Measurements from ENCODE around the gene MTMR3. TPM values are rescaled to one million over a fixed set of nuclear protein-coding genes. Genes with fewer than 3 reads are reported as not detected.

Gene MTMR3
- total and polyA plus RNA-seq, 2 of the 8 experiments (the other 6 are each of a cell fraction or from before 2014, with no cell fraction given): 16.9 to 18.5 TPM

DNA sequence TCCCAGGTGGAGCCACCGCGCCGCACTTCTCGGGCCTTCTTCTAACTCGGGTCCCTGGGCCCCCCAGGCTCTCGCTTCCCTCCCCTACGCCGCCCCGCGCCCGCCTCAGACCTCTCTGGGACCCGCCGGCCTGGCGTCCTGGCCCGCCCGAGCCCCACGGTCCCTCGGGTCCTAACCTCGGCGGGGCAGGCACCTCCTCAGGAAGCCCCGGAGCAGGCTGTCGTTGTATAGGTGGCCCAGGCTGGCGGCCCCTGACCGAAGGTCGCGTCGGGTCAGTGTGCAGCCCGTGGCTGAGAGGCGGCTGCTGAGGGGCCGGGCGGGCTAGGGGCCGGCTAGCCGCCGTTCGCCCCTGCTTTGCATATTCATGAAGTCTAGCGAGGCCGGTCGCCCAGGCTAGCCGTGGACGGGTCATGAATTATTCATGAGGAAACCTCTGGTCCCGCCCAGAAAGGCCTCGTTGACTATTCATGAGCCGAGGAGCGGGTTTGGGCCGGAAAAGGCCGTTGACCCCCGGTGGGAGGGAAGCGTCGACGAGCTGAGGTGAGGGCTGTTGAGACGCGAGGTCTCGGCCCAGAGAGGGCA lies 197.1 kb downstream of the MTMR3 start, which contains the start of gene HORMAD2:
HORMAD2 (plus strand) TSS at position 513 of the 582 bp plus-strand sequence. CDS start 13,489 bp downstream, outside the sequence.
- no peak within 1 kb of the TSS for H2BK15ac ChIP-seq (ENCODE audit: low read length)
- no peaks in the 10 kb centered on the region for H3K79me2 ChIP-seq (ENCODE audit: control insufficient read depth in 1 of 2, insufficient read depth in 2 of 2, low read length in 2 of 2)
- ChIA-PET CTCF (ENCODE audit: partially characterized antibody) (interaction anchor here (0.8 to 2.0 kb wide), 5 partner anchors 9 to 390 kb away, joined by 3 to 6 read pairs (median 3); no protein-coding TSS in a partner anchor), POLR2A (ENCODE audit: partially characterized antibody) (no interaction called here)
- H3K9me3 ChIP-seq (ENCODE audit: insufficient read depth in 2 of 2, low read depth in 1 of 2, low read length in 1 of 2): no peaks in the 10 kb centered on the region; a peak in 1 of 4 replicates
- peaks cover 0 to 5% (median 2%) of the 10 kb centered on the region in 4 experiments; a peak in 2 of 7 replicates for H3K27me3 ChIP-seq (replicated peaks in 1 of 4; ENCODE audit: control insufficient read depth in 3 of 4, extremely low read depth in 1 of 4, insufficient read depth in 3 of 4, low read length in 3 of 4)
- no peak within 1 kb of the TSS for H4K5ac ChIP-seq (ENCODE audit: insufficient read length, low read depth, low read length)
- peak within 1 kb of the TSS; percentile 67 for H2AFZ ChIP-seq (ENCODE audit: low read length)
- H2BK12ac ChIP-seq (ENCODE audit: low read depth, low read length): no peak within 1 kb of the TSS
- FAIRE-seq (no peak), DNase-seq (ENCODE audit: low read depth in 1 of 2, low spot score in 2 of 2) (peak; percentile 87 to 92)
- H4K91ac ChIP-seq (replicated peaks; ENCODE audit: insufficient read length, low read length): no peak within 1 kb of the TSS
- peak within 1 kb of the TSS in 2 of 4 experiments; percentile 28 to 60; a peak in 4 of 8 replicates for H3K4me3 ChIP-seq (ENCODE audit: extremely low read depth in 1 of 4, insufficient read depth in 2 of 4, low read depth in 3 of 4, low read length in 4 of 4)
- WGBS, 2 experiments (ENCODE audit: extremely low coverage in 1 of 2, insufficient coverage in 1 of 2, insufficient read length in 1 of 2, insufficient replicate concordance in 2 of 2, low coverage in 1 of 2, low lambda C conversion rate in 2 of 2, missing lambda C conversion rate in 1 of 2): 8% methylated on average over 27 of the region's 53 CpGs; no CpG with 5 or more reads in 1 of the 2 experiments
- H2BK5ac ChIP-seq (ENCODE audit: low read depth, low read length): no peak within 1 kb of the TSS
- no peak within 1 kb of the TSS for H3K56ac ChIP-seq (replicated peaks; ENCODE audit: insufficient read length, low read depth, low read length)
- H3K18ac ChIP-seq (ENCODE audit: extremely low read depth, low read length): no peak within 1 kb of the TSS; the same call in 1 of the 2 replicates
- no peak within 1 kb of the TSS for H3K23ac ChIP-seq (ENCODE audit: insufficient read length)
- H3K27ac ChIP-seq (ENCODE audit: low read depth, low read length): no peak within 1 kb of the TSS; the same call in 1 of the 2 replicates
- no peak within 1 kb of the TSS for H2BK20ac ChIP-seq (ENCODE audit: low read length)
- H3K9ac ChIP-seq (replicated peaks in 1 of 4; ENCODE audit: extremely low read depth in 1 of 4, low read depth in 3 of 4, low read length in 3 of 4): peak within 1 kb of the TSS in 1 of 4 experiments; percentile 22; a peak in 2 of 7 replicates
- peak within 1 kb of the TSS; percentile 35 to 51; a peak in 3 of 4 replicates for H3K4me2 ChIP-seq (ENCODE audit: insufficient read depth in 1 of 2, low read depth in 2 of 2, low read length in 2 of 2)
- H3K23me2 ChIP-seq (ENCODE audit: low read depth, low read length): no peaks in the 10 kb centered on the region
- H4K8ac ChIP-seq (ENCODE audit: extremely low read depth, insufficient read depth, low read length): peak within 1 kb of the TSS; percentile 23; the same call in 1 of the 2 replicates
- H3K4me1 ChIP-seq (replicated peaks in 1 of 4; ENCODE audit: control insufficient read depth in 3 of 4, insufficient read depth in 4 of 4, low read length in 3 of 4): peaks cover 0 to 5% (median 1%) of the 10 kb centered on the region in 4 experiments; a peak in 3 of 7 replicates
- H3K36me3 ChIP-seq (ENCODE audit: control insufficient read depth in 2 of 4, insufficient read depth in 4 of 4, low read length in 3 of 4): no peaks in the 10 kb centered on the region
- H3K14ac ChIP-seq (ENCODE audit: insufficient read length): no peak within 1 kb of the TSS
- no peaks in the 10 kb centered on the region for H4K20me1 ChIP-seq (replicated peaks in 1 of 2; ENCODE audit: control insufficient read depth in 1 of 2, insufficient read depth in 2 of 2, low read length in 2 of 2)
- H3K79me1 ChIP-seq (ENCODE audit: low read depth, low read length): no peaks in the 10 kb centered on the region
- no peak within 1 kb of the TSS for H2AK5ac ChIP-seq (ENCODE audit: low read depth, low read length)
- H3K4ac ChIP-seq (replicated peaks; ENCODE audit: insufficient read length, low read depth, low read length): no peak within 1 kb of the TSS
- no peak within 1 kb of the TSS for H2BK120ac ChIP-seq (replicated peaks; ENCODE audit: low read depth, low read length)
- TF ChIP-seq CEBPB (IDR thresholded peaks at IDR 0.05; ENCODE audit: low read depth, low read length) (no peak), SP4 (IDR thresholded peaks at IDR 0.05; ENCODE audit: low read length) (no peak), GTF2F1 (IDR thresholded peaks at IDR 0.05; ENCODE audit: borderline replicate concordance, low read depth, low read length) (no peak), SRF (IDR thresholded peaks at IDR 0.05; ENCODE audit: low read depth, low read length) (no peak), CHD1 (IDR thresholded peaks at IDR 0.05; ENCODE audit: low read depth, low read length) (no peak), GABPA (IDR thresholded peaks at IDR 0.05; ENCODE audit: borderline replicate concordance, insufficient read depth, low read length) (no peak), CTBP2 (IDR thresholded peaks at IDR 0.05; ENCODE audit: borderline replicate concordance, insufficient read depth, insufficient read length, low read length) (no peak), BACH1 (IDR thresholded peaks at IDR 0.05; ENCODE audit: low read length) (no peak), CREB1 (IDR thresholded peaks at IDR 0.05) (0 out of 2 replicates have a peak, but pooled peaks have one; percentile 6)
- TF ChIP-seq, protein P1, sequence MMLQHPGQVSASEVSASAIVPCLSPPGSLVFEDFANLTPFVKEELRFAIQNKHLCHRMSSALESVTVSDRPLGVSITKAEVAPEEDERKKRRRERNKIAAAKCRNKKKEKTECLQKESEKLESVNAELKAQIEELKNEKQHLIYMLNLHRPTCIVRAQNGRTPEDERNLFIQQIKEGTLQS (IDR thresholded peaks at IDR 0.05; ENCODE audit: insufficient read depth, low read depth, low read length): no peak
- TF ChIP-seq, protein P2, sequence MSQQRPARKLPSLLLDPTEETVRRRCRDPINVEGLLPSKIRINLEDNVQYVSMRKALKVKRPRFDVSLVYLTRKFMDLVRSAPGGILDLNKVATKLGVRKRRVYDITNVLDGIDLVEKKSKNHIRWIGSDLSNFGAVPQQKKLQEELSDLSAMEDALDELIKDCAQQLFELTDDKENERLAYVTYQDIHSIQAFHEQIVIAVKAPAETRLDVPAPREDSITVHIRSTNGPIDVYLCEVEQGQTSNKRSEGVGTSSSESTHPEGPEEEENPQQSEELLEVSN (IDR thresholded peaks at IDR 0.05): peak; percentile 92
- TF ChIP-seq, protein P3, sequence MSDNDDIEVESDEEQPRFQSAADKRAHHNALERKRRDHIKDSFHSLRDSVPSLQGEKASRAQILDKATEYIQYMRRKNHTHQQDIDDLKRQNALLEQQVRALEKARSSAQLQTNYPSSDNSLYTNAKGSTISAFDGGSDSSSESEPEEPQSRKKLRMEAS (IDR thresholded peaks at IDR 0.05): peak; percentile 85
